Neural cell (in vitro differentiated cells): ENCODE data around the gene RCOR3. TPM values are rescaled to one million over a fixed set of nuclear protein-coding genes. Genes with fewer than 3 reads are reported as not detected.
"Not testable (repeated sequence)": the region's sequence is repeated elsewhere in the genome, so short reads cannot be mapped to it uniquely, and the experiment has no call there.

ENCODE experiments used
- H2AFZ ChIP-seq: fragments of 200-600, 300-800 bp; sonication (generic), shearing (Covaris generic); 2 replicates; pipeline ENCODE4 v1.6.0; 2014; ENCODE audit warnings: low read depth, mild to moderate bottlenecking, antibody characterized with exemption, low read length, moderate library complexity
- H3F3A ChIP-seq: fragments of 200-600 bp; shearing (Covaris generic); 2 replicates; pipeline ENCODE4 v1.6.1; 2016; ENCODE audit warnings: mild to moderate bottlenecking, moderate library complexity, mixed read lengths, antibody characterized with exemption, low read length; ENCODE audit not compliant: insufficient read depth, poor library complexity, severe bottlenecking
- H3K27ac ChIP-seq: fragments of 200-600, 300-800 bp; sonication (generic), shearing (Covaris generic); 2 replicates; pipeline ENCODE4 v1.5.1; 2014; ENCODE audit warnings: mild to moderate bottlenecking, low read length, moderate library complexity
- H3K27me3 ChIP-seq: fragments of 300-800, 200-600 bp; sonication (generic), shearing (Covaris generic); 2 replicates; pipeline ENCODE4 v1.6.0; 2014; ENCODE audit warnings: mild to moderate bottlenecking, low read depth, low read length, moderate library complexity; ENCODE audit not compliant: insufficient read depth
- H3K36me3 ChIP-seq: fragments of 300-800, 200-600 bp; sonication (generic), shearing (Covaris generic); 2 replicates; pipeline ENCODE4 v1.5.1; 2014; ENCODE audit warnings: mild to moderate bottlenecking, antibody characterized with exemption, low read length, moderate library complexity; ENCODE audit not compliant: insufficient read depth
- H3K4me2 ChIP-seq: fragments of 300-800, 200-600 bp; sonication (generic), shearing (Covaris generic); 2 replicates; pipeline ENCODE4 v1.6.0; 2014; ENCODE audit warnings: mild to moderate bottlenecking, low read length
- H3K4me3 ChIP-seq: fragments of 300-800, 200-600 bp; sonication (generic), shearing (Covaris generic); 2 replicates; pipeline ENCODE4 v1.5.1; 2014; ENCODE audit warnings: mild to moderate bottlenecking, low read length, moderate library complexity
- H3K79me2 ChIP-seq: fragments of 200-600 bp; shearing (Covaris generic); replicated peaks from 2 replicates; pipeline ENCODE4 v1.6.0; 2014; ENCODE audit warnings: mild to moderate bottlenecking, low read length, moderate library complexity; ENCODE audit not compliant: insufficient read depth
- H3K9ac ChIP-seq: fragments of 300-800, 200-600 bp; sonication (generic), shearing (Covaris generic); 2 replicates; pipeline ENCODE4 v1.6.1; 2016; ENCODE audit warnings: mild to moderate bottlenecking, low read length, mixed read lengths
- H3K9me2 ChIP-seq: fragments of 200-600 bp; shearing (Covaris generic); 2 replicates; pipeline ENCODE4 v1.6.1; 2016; ENCODE audit warnings: mild to moderate bottlenecking, low read length, mixed read lengths; ENCODE audit not compliant: insufficient read depth
- H3K9me3 ChIP-seq: fragments of 200-600, 300-800 bp; sonication (generic), shearing (Covaris generic); 2 replicates; pipeline ENCODE4 v1.6.1; 2016; ENCODE audit warnings: mild to moderate bottlenecking, mixed run types, low read length, moderate library complexity, mixed read lengths
- H4K20me1 ChIP-seq: fragments of 200-600 bp; shearing (Covaris generic); 2 replicates; pipeline ENCODE4 v1.6.1; 2016; ENCODE audit warnings: mild to moderate bottlenecking, mixed run types; ENCODE audit not compliant: insufficient read depth
- EP300 ChIP-seq: fragments of 450-650 bp; conservative IDR thresholded peaks from 2 replicates; pipeline ENCODE4 v1.6.1; 2014; ENCODE audit warnings: antibody characterized with exemption, mild to moderate bottlenecking, moderate library complexity; ENCODE audit not compliant: poor library complexity, severe bottlenecking
- EZH2 ChIP-seq: fragments of 200-600, 300-800 bp; shearing (Covaris generic), sonication (generic); IDR thresholded peaks from 2 replicates; pipeline ENCODE4 v1.6.1; 2014; ENCODE audit warnings: antibody characterized with exemption, low read length, borderline replicate concordance, mild to moderate bottlenecking; ENCODE audit not compliant: insufficient read depth, poor library complexity, severe bottlenecking
- MXI1 ChIP-seq: fragments of 450-650 bp; conservative IDR thresholded peaks from 2 replicates; pipeline ENCODE4 v1.6.1; 2014; ENCODE audit warnings: antibody characterized with exemption, mild to moderate bottlenecking; ENCODE audit not compliant: poor library complexity, severe bottlenecking
- POLR2AphosphoS5 ChIP-seq: IDR thresholded peaks from 2 replicates; pipeline ENCODE4 v1.6.1; 2012
- RAD21 ChIP-seq: fragments of 450-650 bp; conservative IDR thresholded peaks from 2 replicates; pipeline ENCODE4 v1.6.1; 2014; ENCODE audit warnings: antibody characterized with exemption, mild to moderate bottlenecking, moderate library complexity
- REST ChIP-seq: IDR thresholded peaks from 2 replicates; pipeline ENCODE4 v1.6.1; 2012; ENCODE audit warnings: borderline replicate concordance
- SMC3 ChIP-seq: fragments of 450-650 bp; conservative IDR thresholded peaks from 2 replicates; pipeline ENCODE4 v1.6.1; 2014; ENCODE audit warnings: antibody characterized with exemption, mild to moderate bottlenecking, moderate library complexity; ENCODE audit not compliant: poor library complexity
- TAF1 ChIP-seq: IDR thresholded peaks from 2 replicates; pipeline ENCODE4 v1.6.1; 2012; ENCODE audit warnings: low read depth
- polyA plus RNA-seq: library from polyadenylated mRNA; depleted of rRNA; stranded (reverse); fragments of >200 nt; gene quantifications from 2 replicates; pipeline ENCODE4 v1.2.3, GENCODE V29; 2014
- TF ChIP-seq, protein P1 (sequence below): fragments of 450-650 bp; IDR thresholded peaks from 2 replicates; pipeline ENCODE4 v1.5.1; 2014; ENCODE audit warnings: antibody characterized with exemption, mild to moderate bottlenecking, moderate library complexity; ENCODE audit not compliant: poor library complexity, severe bottlenecking

Gene RCOR3
- polyA plus RNA-seq, 1 donor from 2014 or later = 61.6 TPM

- Histone ChIP-seq H3K27ac (no peak overlapping the region), H3K4me3 (no peak overlapping the region), H3K27me3 (no peaks in the 10 kb centered on the region), H3K9ac (no peak overlapping the region), H4K20me1 (no peaks in the 10 kb centered on the region), H3K79me2 (no peaks in the 10 kb centered on the region), H3K36me3 (no peaks in the 10 kb centered on the region), H2AFZ (no peak overlapping the region), H3K9me3 (no peaks in the 10 kb centered on the region), H3K9me2 (no peaks in the 10 kb centered on the region), H3F3A (no peaks in the 10 kb centered on the region), H3K4me2 (no peak overlapping the region)
- no peak for TF ChIP-seq REST
- TF ChIP-seq EP300 = no peak
- TF ChIP-seq POLR2AphosphoS5 = no peak
- no peak for TF ChIP-seq EZH2
- TF ChIP-seq SMC3 = no peak
- TF ChIP-seq MXI1 = no peak
- no peak for TF ChIP-seq TAF1
- TF ChIP-seq, protein P1, sequence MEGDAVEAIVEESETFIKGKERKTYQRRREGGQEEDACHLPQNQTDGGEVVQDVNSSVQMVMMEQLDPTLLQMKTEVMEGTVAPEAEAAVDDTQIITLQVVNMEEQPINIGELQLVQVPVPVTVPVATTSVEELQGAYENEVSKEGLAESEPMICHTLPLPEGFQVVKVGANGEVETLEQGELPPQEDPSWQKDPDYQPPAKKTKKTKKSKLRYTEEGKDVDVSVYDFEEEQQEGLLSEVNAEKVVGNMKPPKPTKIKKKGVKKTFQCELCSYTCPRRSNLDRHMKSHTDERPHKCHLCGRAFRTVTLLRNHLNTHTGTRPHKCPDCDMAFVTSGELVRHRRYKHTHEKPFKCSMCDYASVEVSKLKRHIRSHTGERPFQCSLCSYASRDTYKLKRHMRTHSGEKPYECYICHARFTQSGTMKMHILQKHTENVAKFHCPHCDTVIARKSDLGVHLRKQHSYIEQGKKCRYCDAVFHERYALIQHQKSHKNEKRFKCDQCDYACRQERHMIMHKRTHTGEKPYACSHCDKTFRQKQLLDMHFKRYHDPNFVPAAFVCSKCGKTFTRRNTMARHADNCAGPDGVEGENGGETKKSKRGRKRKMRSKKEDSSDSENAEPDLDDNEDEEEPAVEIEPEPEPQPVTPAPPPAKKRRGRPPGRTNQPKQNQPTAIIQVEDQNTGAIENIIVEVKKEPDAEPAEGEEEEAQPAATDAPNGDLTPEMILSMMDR = no peak
- TF ChIP-seq RAD21 = no peak
Observed at GRCh38 chr1:211348547-211348946, 89.4 kb downstream of the RCOR3 start.

DNA sequence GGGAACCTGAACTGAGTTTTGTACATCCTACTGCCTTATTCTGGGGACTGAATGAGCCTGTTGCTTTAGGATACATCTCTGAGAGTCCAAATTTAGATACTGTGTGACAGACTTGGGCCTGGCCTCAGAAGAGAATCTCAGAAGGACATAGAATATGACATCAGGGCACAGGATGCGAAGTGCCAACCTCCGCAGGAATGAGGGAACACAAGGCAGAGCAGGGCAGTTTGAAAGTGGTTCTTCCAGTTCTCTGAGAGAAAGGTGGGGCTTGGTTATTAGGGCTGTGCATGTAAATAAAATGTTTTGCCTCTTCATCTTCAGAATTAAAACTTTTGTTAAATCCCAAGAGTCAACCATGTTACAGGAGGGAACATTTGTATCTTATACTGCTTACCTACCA, 90.6 kb downstream of the RCOR3 start:
- H3F3A ChIP-seq = no peaks in the 10 kb centered on the region
- H4K20me1 ChIP-seq = no peaks in the 10 kb centered on the region
- no peaks in the 10 kb centered on the region for H3K27me3 ChIP-seq
- H3K36me3 ChIP-seq = no peaks in the 10 kb centered on the region
- H3K9me2 ChIP-seq = no peaks in the 10 kb centered on the region
- H3K27ac ChIP-seq = no peak overlapping the region
- TF ChIP-seq POLR2AphosphoS5 = no peak
- no peak for TF ChIP-seq EZH2
- no peak for TF ChIP-seq MXI1
- H2AFZ ChIP-seq = no peak overlapping the region
- no peak overlapping the region for H3K4me3 ChIP-seq
- H3K9me3 ChIP-seq = no peaks in the 10 kb centered on the region
- no peak overlapping the region for H3K9ac ChIP-seq
- H3K4me2 ChIP-seq = no peak overlapping the region
- no peaks in the 10 kb centered on the region for H3K79me2 ChIP-seq

GRCh38 chr1:211352055-211352454, 92.9 kb downstream of the RCOR3 start:
- not testable (repeated sequence) for H3K27me3 ChIP-seq, H3K9me3 ChIP-seq, H3K9ac ChIP-seq, H2AFZ ChIP-seq, H3K79me2 ChIP-seq, H3K36me3 ChIP-seq, H3K27ac ChIP-seq, H3K4me2 ChIP-seq, H3K9me2 ChIP-seq, H3F3A ChIP-seq, H3K4me3 ChIP-seq, H4K20me1 ChIP-seq
